ENCODE data around the gene CAMK2B. TPM values are rescaled to one million over a fixed set of nuclear protein-coding genes. Genes with fewer than 3 reads are reported as not detected.

Gene CAMK2B
- total and polyA plus RNA-seq, 2 of the 13 experiments (the other 11 are each of a cell fraction or from before 2014, with no cell fraction given): 0.27 to 0.48 TPM

GRCh38 chr7:44220358-44221112 lies 104.9 kb downstream of the CAMK2B start (continued):
- TF ChIP-seq RERE (CRISPR knock-in tag; IDR thresholded peaks at IDR 0.05; ENCODE audit: low read depth): no peak
- no peak for TF ChIP-seq CREB1 (IDR thresholded peaks at IDR 0.05)
- TF ChIP-seq CREB1 (CRISPR knock-in tag; IDR thresholded peaks at IDR 0.05): no peak
- TF ChIP-seq CCDC6 (CRISPR knock-in tag; IDR thresholded peaks at IDR 0.05): no peak
- TF ChIP-seq, protein P1, sequence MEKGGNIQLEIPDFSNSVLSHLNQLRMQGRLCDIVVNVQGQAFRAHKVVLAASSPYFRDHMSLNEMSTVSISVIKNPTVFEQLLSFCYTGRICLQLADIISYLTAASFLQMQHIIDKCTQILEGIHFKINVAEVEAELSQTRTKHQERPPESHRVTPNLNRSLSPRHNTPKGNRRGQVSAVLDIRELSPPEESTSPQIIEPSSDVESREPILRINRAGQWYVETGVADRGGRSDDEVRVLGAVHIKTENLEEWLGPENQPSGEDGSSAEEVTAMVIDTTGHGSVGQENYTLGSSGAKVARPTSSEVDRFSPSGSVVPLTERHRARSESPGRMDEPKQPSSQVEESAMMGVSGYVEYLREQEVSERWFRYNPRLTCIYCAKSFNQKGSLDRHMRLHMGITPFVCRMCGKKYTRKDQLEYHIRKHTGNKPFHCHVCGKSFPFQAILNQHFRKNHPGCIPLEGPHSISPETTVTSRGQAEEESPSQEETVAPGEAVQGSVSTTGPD (CRISPR knock-in tag; IDR thresholded peaks at IDR 0.05): no peak
- no peak for TF ChIP-seq MAFF (IDR thresholded peaks at IDR 0.05; ENCODE audit: low read depth, low read length)
